Dermis blood vessel endothelial cell (primary cell): ENCODE measurements around the gene TTBK2. TPM values are rescaled to one million over a fixed set of nuclear protein-coding genes. Genes with fewer than 3 reads are reported as not detected.
"Not testable (repeated sequence)": the region's sequence is repeated elsewhere in the genome, so short reads cannot be mapped to it uniquely, and the experiment has no call there.

ENCODE experiments used
- DNase-seq: peaks from one replicate; pipeline ENCODE4 v3.0.0; 2010
- total RNA-seq: library from RNA; depleted of rRNA; stranded (reverse); fragments of >200 nt; gene quantifications from 2 replicates; pipeline ENCODE4 v1.2.3, GENCODE V29; 2014

TTBK2 gene
- total RNA-seq, result 14.3 and 14.5 TPM in 2 replicates

- DNase-seq, result peak; percentile 99
These were observed at the start of gene TTBK2 for GRCh38 chr15:42920519-42921341. TTBK2 (minus strand) TSS chr15:42920778; CDS start chr15:42878617, 42,161 bp downstream.

GRCh38 chr15:42964476-42964875 is 43.9 kb upstream of the TTBK2 start:
- DNase-seq, result no peak

GRCh38 chr15:42955518-42955917 is 34.9 kb upstream of the TTBK2 start:
- no peak for DNase-seq

- DNase-seq, result no peak
These were observed 33.7 kb upstream of the TTBK2 start for GRCh38 chr15:42954291-42954690.

- DNase-seq, result not testable (repeated sequence)
These were observed 28.3 kb upstream of the TTBK2 start for GRCh38 chr15:42948898-42949297.

- no peak for DNase-seq
These were observed 19.9 kb upstream of the TTBK2 start for GRCh38 chr15:42940527-42940926.

- no peak for DNase-seq
These were observed 19.3 kb upstream of the TTBK2 start for GRCh38 chr15:42939841-42940240.

- no peak for DNase-seq
These were observed 16.6 kb upstream of the TTBK2 start for GRCh38 chr15:42937143-42937542.

- DNase-seq, result no peak
These were observed 13.5 kb upstream of the TTBK2 start for GRCh38 chr15:42933886-42934667.

- peak; percentile 63 for DNase-seq
These were observed 12.4 kb upstream of the TTBK2 start for GRCh38 chr15:42932833-42933515.

- DNase-seq, result no peak
These were observed 11.3 kb upstream of the TTBK2 start for GRCh38 chr15:42931702-42932486.

- DNase-seq, result no peak
These were observed 8.8 kb upstream of the TTBK2 start for GRCh38 chr15:42929306-42929848.

- DNase-seq, result peak; percentile 46
These were observed 759 bp upstream of the TTBK2 start for GRCh38 chr15:42921342-42921731.

- peak; percentile 55 for DNase-seq
These were observed 619 bp downstream of the TTBK2 start for GRCh38 chr15:42919799-42920518.

- DNase-seq, result peak; percentile 15
These were observed 1.3 kb downstream of the TTBK2 start for GRCh38 chr15:42919308-42919707.

- no peak for DNase-seq
These were observed 2.5 kb downstream of the TTBK2 start for GRCh38 chr15:42918047-42918446.

- DNase-seq, result no peak
These were observed 4.8 kb downstream of the TTBK2 start for GRCh38 chr15:42915654-42916315.

- DNase-seq, result no peak
These were observed 5.7 kb downstream of the TTBK2 start for GRCh38 chr15:42914728-42915497.

GRCh38 chr15:42911058-42911592 is 9.5 kb downstream of the TTBK2 start:
- DNase-seq, result no peak

- DNase-seq, result no peak
These were observed 12.0 kb downstream of the TTBK2 start for GRCh38 chr15:42908538-42908937.
